ENCODE data around the gene BRINP3.

The BRINP3 gene

DNA sequence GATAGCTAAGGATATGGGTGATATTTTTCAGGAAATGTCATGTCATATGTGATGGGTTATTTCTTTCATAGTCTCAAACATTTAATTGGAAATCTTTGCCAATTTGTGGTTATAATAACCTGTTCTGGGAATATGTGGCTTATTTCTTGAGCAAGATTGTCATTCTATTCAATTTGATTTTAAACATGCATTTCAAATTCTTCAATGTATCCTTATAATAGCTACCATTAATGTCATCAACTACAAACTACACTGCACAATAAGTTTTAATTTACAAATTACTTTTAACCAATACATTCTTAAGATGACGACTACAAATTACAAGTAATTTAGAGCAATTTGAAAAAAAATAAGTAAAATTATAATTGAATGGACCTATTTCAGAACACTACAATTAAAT is 164.9 kb downstream of the BRINP3 start:
- no peak for DNase-seq

GRCh38 chr1:190303501-190303900 is 174.2 kb downstream of the BRINP3 start:
- no peak for DNase-seq

DNA sequence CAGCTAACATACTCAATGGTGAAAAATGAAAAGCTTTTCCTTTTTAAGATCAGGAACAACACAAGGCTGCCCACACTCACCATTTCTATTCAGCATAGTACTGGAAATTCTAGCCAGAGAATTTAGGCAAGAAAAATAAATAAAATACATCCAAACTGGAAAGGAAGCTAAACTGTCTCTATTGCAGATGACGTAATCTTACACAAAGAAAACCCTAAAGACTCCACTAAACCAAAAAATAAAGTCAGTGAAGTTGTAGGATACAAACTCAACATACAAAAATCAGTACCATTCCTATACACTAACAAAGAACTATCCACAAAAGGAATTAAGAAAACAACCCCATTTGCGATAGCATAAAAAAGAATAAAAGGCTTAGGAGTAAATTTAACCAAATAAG is 181.2 kb downstream of the BRINP3 start:
- DNase-seq, result no peak

GRCh38 chr1:190289897-190290296 is 187.8 kb downstream of the BRINP3 start:
- no peak for DNase-seq

- no peak for DNase-seq
Measured at GRCh38 chr1:190286111-190286510, 191.6 kb downstream of the BRINP3 start.

DNA sequence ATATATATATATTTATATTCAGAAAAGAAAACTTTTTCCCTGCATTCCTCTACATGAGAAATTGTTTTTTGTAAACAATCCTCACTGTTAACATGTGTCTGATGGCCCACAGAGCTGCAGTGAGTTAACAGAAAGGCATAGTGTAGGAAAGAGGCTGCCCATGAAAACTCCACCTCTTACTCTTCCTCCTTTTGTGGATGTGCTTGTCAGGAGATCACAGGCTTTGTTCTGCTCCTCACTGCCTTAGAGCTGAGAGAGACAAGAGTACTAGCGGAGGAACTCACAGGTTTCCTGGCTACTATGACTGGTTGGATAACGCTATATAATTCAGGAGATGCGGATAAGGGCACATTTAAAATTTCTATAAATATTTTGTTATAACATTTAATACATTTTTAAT is 200.6 kb downstream of the BRINP3 start:
- DNase-seq, result no peak

DNA sequence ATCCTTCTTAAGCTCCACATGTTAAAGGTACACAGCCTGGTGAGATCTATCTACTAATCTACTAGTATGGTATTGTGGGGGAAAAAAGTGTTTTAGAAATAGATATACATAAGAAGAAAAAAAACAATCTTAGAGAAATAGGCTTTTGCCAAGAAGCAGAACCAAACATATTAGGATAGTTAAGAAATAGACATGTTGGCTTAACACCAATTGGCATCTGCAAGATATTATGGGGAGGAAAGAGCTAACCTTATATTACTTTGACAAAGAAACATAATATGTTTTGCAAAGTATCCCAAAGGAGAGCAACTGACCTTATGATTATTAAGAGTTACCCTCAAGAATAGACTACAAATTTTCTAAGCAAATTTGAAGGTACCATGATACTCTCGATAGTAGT is 202.9 kb downstream of the BRINP3 start:
- no peak for DNase-seq

- DNase-seq, result no peak
Measured at GRCh38 chr1:190273161-190273560, 204.5 kb downstream of the BRINP3 start.

DNA sequence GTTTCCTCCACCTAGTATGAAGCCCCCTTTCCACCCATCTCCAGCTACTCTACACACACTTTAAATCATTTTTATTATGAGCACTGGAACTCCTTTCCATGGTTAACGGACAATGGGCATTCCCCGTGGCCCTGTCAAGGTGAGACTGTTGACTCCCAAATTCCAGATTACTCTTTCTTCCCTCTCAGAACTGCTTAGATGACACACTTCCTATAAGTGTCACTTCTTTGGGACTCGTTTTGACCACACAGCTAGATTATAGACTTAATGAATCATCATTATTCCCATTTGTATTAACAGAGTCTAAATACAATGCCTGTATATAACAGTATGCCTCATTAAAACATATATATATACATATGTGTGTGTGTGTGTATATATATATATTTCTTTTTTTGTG is 215.1 kb downstream of the BRINP3 start:
- DNase-seq, result no peak

DNA sequence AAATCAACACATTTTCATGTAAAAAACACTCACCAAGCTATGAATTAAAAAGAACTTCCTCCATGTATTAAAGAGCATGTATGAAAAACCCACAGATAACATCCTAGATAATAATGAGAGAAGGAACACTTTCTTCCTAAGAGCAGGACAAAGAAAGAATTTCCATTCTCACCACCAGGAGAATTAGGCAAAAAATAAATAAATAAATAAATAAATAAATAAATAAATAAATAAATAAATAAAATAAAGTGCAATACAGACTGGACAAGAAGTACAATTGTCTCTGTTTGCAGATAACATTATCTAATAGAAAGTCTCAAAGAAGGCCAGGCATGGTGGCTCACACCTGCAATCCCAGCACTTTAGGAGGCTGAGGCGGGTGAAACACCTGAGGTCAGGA is 218.2 kb downstream of the BRINP3 start:
- DNase-seq, result no peak

DNA sequence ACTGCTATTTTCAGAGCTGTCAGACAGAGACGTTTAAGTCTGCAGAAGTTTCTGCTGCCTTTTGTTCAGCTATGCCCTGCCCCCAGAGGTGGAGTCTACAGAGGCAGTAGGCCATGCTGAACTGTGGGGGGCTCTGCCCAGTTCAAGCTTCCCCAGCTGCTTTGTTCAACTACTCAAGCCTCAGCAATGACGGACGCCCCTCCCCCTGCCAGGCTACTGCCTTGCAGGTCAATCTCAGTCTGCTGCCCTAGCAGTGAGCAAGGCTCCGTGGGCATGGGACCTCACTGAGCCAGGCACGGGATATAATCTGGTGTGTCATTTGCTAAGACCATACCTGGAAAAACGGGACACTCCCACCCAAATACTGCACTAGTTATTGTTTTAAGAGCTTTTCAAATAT is 219.7 kb downstream of the BRINP3 start:
- no peak for DNase-seq

GRCh38 chr1:190252046-190252445 is 225.6 kb downstream of the BRINP3 start:
- no peak for DNase-seq

GRCh38 chr1:190250368-190250767 is 227.3 kb downstream of the BRINP3 start:
- DNase-seq, result no peak

DNA sequence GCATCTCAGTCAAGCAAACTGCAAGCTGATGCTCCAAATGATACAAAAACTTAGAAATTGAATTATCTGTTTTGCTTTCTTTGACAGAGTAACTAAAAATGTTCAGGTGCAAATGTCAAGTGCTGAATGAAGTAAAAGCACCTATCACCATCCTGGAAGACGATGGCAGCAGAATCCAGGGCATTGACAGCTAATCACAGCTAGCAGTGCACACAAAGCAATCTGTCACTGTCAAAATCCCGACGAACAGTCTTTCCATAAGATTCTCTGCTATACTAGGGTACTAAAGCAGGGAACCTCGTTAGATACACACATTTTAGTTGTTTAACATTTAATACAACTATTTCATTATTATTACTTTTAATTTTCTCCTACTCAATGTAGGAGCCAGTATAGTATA is 233.3 kb downstream of the BRINP3 start:
- DNase-seq, result no peak

DNA sequence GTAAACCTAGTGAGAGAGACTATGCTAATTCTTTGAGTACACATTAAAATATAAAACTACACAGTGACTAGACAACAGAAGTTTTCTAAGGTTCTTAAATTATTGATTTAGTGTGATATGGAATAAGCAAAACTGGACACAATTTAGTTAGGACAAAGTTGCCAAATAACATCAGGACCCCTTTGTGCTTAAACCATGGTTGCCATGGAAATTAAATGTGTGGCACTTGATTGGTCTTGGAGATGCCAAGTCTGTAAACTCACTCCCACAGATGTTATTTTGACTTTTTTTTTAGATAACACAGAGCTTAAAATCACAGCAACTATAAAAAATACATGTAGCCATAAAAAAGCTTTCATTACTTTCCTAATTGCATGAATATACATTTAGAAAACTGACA is 234.6 kb downstream of the BRINP3 start:
- no peak for DNase-seq

GRCh38 chr1:190226006-190226405 is 251.7 kb downstream of the BRINP3 start:
- DNase-seq, result no peak

DNA sequence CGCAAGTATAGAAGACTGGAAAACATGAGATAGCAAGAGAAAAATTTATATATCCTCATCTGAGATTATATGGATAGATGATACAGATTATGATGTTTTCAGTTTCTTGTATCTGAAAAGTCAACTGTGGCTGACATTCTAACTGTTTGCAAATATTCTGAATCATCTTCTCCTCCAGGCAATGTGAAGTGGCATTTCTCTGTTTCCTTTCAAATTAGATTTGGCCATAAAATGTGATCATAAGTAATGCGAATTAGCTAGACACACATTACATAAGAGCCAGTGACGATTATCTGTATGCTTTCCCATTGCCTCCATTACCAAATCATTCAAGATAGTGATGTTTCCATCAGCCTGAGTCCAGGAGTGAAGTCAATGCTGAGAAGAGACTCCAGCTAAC is 265.2 kb downstream of the BRINP3 start:
- no peak for DNase-seq

- DNase-seq, result no peak
Measured at GRCh38 chr1:190207733-190208132, 269.9 kb downstream of the BRINP3 start.

DNA sequence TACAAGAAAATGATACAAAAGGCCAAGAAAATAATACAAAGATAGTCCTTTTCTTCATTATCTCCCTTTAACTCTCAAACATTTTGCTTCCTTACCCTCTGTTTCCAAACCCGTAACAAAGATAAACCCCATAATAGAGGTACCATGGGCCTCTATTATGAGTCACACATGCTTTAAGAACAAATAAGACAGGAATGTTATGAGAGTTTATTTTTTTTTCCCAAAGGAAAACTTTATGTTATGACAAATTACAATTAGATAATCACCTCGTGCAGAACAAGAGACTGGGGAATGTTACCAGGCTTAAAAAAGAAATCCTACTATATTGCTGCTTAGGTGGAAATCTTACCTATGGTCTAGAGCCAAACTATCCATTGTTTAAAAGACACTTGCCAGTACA is 272.0 kb downstream of the BRINP3 start:
- no peak for DNase-seq

GRCh38 chr1:190196020-190196419 is 281.6 kb downstream of the BRINP3 start:
- DNase-seq, result no peak

GRCh38 chr1:190193508-190194115 is 284.1 kb downstream of the BRINP3 start:
- no peak for DNase-seq

DNA sequence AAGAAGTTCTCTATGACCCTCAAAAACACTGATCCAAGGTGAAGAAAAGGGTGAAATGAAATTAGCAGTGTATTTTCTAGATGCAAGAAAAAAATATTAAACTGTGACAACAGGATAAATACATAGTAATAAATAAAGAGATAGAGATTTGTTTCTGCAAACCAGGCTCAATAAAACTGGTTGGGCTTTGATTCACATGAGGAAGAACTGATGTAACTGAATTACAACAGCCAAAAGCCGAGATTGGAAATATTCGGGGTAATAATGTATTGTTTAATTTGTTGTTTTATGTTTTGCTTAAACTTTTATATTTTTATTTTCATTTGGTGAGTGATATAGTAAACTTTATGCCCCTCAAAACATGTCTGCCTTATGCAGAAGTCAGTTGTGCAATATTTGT is 285.0 kb downstream of the BRINP3 start:
- no peak for DNase-seq

GRCh38 chr1:190183588-190183987 is 294.1 kb downstream of the BRINP3 start:
- no peak for DNase-seq

- DNase-seq, result no peak
Measured at GRCh38 chr1:190179817-190180216, 297.8 kb downstream of the BRINP3 start.

GRCh38 chr1:190178827-190179226 is 298.8 kb downstream of the BRINP3 start:
- no peak for DNase-seq

DNA sequence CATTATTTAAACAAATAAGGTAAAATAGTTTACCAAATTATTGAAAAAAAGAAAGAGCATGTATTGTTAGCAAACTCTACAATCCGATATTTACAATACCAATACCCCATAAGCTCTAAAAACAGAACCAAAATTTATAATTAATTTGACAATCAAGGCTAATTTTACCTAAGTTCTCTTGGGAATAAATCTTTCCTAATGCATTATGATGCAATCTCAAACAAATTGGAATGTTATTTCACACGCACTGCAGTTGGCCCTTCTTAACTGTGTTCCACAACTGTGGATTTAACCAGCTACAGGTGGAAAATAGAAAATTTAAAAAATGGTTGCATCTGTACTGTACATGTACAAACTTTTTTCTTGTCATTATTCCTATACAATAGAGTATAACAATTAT is 300.1 kb downstream of the BRINP3 start:
- DNase-seq, result no peak
